ENCODE measurements around the gene VRK2. TPM values are rescaled to one million over a fixed set of nuclear protein-coding genes. Genes with fewer than 3 reads are reported as not detected.

The VRK2 gene
- total RNA-seq, 1 experiment from 2014 or later: 25.4 TPM

DNA sequence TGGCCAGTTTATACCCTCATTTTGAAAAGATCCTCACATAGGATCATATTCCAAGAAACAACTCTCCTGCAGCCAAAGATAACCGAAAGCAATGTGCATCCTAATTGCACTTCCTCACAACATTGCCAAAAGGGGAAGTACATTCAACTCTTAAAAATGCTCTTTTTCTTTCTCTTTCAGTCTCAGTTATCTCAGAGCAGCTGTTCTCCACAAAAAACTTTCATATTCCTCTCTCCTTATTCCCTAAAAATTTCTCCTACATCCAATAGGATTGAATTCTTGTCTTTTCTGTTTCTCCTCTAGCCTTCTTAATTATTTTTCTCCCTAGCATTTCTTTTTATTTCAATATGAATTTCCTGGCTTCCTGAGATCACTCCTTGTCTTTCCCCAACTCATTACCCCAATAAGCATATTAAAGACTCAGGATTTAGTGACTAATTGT is 7.4 kb upstream of the VRK2 start:
- DNase-seq: no peak
- no peaks in the 10 kb centered on the region for H3K27me3 Mint-ChIP-seq (ENCODE audit: unreplicated experiment)
- H3K27ac Mint-ChIP-seq (ENCODE audit: unreplicated experiment): no peak overlapping the region
- CTCF ChIA-PET: no interaction called here
- no peaks in the 10 kb centered on the region for H3K36me3 Mint-ChIP-seq (ENCODE audit: insufficient read depth, unreplicated experiment)
- H3K4me3 Mint-ChIP-seq (ENCODE audit: low read depth, unreplicated experiment): no peak overlapping the region
- TF ChIP-seq, protein P1, sequence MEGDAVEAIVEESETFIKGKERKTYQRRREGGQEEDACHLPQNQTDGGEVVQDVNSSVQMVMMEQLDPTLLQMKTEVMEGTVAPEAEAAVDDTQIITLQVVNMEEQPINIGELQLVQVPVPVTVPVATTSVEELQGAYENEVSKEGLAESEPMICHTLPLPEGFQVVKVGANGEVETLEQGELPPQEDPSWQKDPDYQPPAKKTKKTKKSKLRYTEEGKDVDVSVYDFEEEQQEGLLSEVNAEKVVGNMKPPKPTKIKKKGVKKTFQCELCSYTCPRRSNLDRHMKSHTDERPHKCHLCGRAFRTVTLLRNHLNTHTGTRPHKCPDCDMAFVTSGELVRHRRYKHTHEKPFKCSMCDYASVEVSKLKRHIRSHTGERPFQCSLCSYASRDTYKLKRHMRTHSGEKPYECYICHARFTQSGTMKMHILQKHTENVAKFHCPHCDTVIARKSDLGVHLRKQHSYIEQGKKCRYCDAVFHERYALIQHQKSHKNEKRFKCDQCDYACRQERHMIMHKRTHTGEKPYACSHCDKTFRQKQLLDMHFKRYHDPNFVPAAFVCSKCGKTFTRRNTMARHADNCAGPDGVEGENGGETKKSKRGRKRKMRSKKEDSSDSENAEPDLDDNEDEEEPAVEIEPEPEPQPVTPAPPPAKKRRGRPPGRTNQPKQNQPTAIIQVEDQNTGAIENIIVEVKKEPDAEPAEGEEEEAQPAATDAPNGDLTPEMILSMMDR (IDR thresholded peaks at IDR 0.05; ENCODE audit: unreplicated experiment): no peak
- H3K9me3 Mint-ChIP-seq (ENCODE audit: low read depth, unreplicated experiment): no peaks in the 10 kb centered on the region
- no TSS peak for BruUV-seq (replicated peaks)
- intact Hi-C loops (cut with micrococcal nuclease; ENCODE audit: unreplicated experiment): no loop called here
- H3K4me1 Mint-ChIP-seq (ENCODE audit: low read depth, unreplicated experiment): peaks cover 23% of the 10 kb centered on the region

DNA sequence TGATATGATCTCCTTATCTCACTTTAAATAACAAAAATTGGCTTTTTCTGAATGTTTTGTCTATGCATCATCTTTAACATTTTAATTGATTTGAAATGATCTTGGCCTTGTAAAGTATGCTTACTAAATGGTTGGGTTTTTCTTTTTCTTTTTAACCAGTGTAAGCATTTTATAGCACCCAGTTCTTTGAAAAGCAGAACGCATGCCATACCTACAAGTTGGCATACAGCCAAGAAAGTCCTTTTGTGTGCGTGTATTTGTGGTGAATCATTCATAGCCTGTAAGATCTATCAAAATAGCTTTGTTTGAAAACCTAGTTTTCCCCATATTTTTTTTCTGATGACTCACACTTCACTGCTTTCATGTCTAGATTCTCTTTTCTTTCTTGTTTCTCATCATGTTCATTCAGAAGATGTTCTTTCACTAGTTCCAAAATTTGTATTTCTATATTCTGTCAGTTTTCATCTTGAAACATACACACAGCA is 4.1 kb upstream of the VRK2 start:
- no peaks in the 10 kb centered on the region for H3K9me3 Mint-ChIP-seq (ENCODE audit: low read depth, unreplicated experiment)
- peaks cover 17% of the 10 kb centered on the region for H3K36me3 Mint-ChIP-seq (ENCODE audit: insufficient read depth, unreplicated experiment)
- CTCF ChIA-PET: interaction anchor here (0.6 to 0.7 kb wide), 2 partner anchors 29 to 920 kb away, joined by 3 to 4 read pairs; no protein-coding TSS in a partner anchor
- TF ChIP-seq, protein P1 (IDR thresholded peaks at IDR 0.05; ENCODE audit: unreplicated experiment): no peak
- H3K27ac Mint-ChIP-seq (ENCODE audit: unreplicated experiment): peak overlapping the region; percentile 30
- peaks cover 37% of the 10 kb centered on the region for H3K4me1 Mint-ChIP-seq (ENCODE audit: low read depth, unreplicated experiment)
- no peak overlapping the region for H3K4me3 Mint-ChIP-seq (ENCODE audit: low read depth, unreplicated experiment)
- BruUV-seq (replicated peaks): no TSS peak
- DNase-seq: peak; percentile 48
- no peaks in the 10 kb centered on the region for H3K27me3 Mint-ChIP-seq (ENCODE audit: unreplicated experiment)
- intact Hi-C loops (cut with micrococcal nuclease; ENCODE audit: unreplicated experiment): loop anchor here (10.0 kb wide), 1 partner anchor 192 kb away; no protein-coding TSS in a partner anchor

DNA sequence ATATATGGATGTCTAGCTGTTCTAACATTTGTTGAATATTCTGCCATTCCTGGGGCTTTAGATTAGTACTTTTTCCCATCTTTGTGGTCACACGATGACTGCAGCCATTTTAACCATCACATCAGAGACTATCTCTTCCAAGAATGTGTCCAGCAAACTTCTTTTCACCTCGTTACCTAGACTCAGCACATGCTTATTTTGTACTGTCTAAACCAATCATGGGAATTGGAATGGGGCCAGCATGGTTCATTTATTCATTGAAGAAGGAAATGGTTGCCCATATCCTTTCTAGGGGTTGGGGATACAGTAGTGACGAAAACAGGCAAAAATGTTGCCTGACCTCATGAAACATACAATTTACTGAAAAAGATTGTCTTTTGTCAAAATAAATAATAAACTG is 2.5 kb upstream of the VRK2 start:
- intact Hi-C loops (cut with micrococcal nuclease; ENCODE audit: unreplicated experiment): loop anchor here (10.0 kb wide), 1 partner anchor 191 kb away; no protein-coding TSS in a partner anchor
- H3K36me3 Mint-ChIP-seq (ENCODE audit: insufficient read depth, unreplicated experiment): peaks cover 27% of the 10 kb centered on the region
- peak overlapping the region; percentile 94 for H3K4me3 Mint-ChIP-seq (ENCODE audit: low read depth, unreplicated experiment)
- peaks cover 37% of the 10 kb centered on the region for H3K4me1 Mint-ChIP-seq (ENCODE audit: low read depth, unreplicated experiment)
- TF ChIP-seq, protein P1 (IDR thresholded peaks at IDR 0.05; ENCODE audit: unreplicated experiment): no peak
- DNase-seq: no peak
- CTCF ChIA-PET: no interaction called here
- peak overlapping the region; percentile 31 for H3K27ac Mint-ChIP-seq (ENCODE audit: unreplicated experiment)
- no peaks in the 10 kb centered on the region for H3K27me3 Mint-ChIP-seq (ENCODE audit: unreplicated experiment)
- H3K9me3 Mint-ChIP-seq (ENCODE audit: low read depth, unreplicated experiment): no peaks in the 10 kb centered on the region
- no TSS peak for BruUV-seq (replicated peaks)

DNA sequence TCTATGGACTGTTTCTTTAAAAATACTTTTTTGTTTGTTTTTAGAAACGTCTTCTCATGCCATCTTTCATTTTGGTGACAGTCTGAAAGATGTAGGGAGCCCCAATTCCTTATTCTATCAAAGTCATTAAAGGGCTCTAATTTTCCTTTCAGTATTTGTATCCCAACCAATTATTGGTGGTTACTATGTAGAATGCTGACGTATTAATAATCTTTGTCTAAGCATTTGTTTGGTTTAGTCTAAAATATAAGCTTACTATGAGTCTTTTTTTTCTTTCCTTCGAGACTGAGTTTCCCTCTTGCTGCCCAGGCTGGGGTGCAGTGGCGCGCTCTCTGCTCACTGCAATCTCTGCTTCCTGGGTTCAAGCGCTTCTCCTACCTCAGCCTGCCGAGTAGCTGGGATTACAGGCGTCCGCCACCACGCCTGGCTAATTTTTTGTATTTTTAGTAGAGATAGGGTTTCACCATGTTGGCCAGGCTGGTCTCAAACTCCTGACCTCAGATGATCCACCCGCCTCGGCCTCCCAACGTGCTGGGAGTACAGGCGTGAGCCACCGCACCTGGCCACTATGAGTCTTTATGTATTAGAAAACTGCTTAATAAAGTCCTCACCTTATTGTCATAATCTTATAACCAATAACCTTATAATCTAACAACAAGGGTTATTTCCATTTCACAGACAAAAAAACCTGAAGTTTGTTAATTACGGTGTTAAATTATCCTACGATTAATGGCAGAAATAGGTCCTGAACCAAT is 849 bp upstream of the VRK2 start:
- TSS peak; percentile 64 for BruUV-seq (replicated peaks)
- CTCF ChIA-PET: interaction anchor here (0.6 to 0.9 kb wide), 2 partner anchors 142 to 148 kb away, joined by 3 to 4 read pairs; no protein-coding TSS in a partner anchor
- intact Hi-C loops (cut with micrococcal nuclease; ENCODE audit: unreplicated experiment): loop anchor here (10.0 kb wide), 1 partner anchor 189 kb away; no protein-coding TSS in a partner anchor

More for the DNA sequence above, 849 bp upstream of the VRK2 start:
- Mint-ChIP-seq H3K27me3 (ENCODE audit: unreplicated experiment) (no peaks in the 10 kb centered on the region), H3K27ac (ENCODE audit: unreplicated experiment) (peak overlapping the region; percentile 38), H3K36me3 (ENCODE audit: insufficient read depth, unreplicated experiment) (peaks cover 28% of the 10 kb centered on the region), H3K9me3 (ENCODE audit: low read depth, unreplicated experiment) (no peaks in the 10 kb centered on the region), H3K4me1 (ENCODE audit: low read depth, unreplicated experiment) (peaks cover 37% of the 10 kb centered on the region), H3K4me3 (ENCODE audit: low read depth, unreplicated experiment) (peak overlapping the region; percentile 94)
- no peak for DNase-seq
- TF ChIP-seq, protein P1 (IDR thresholded peaks at IDR 0.05; ENCODE audit: unreplicated experiment): no peak
